Measurements from ENCODE around the gene SOX4. TPM values are rescaled to one million over a fixed set of nuclear protein-coding genes. Genes with fewer than 3 reads are reported as not detected.
"Not testable (repeated sequence)": the region's sequence is repeated elsewhere in the genome, so short reads cannot be mapped to it uniquely, and the experiment has no call there.

SOX4 gene
- total RNA-seq (10 to 100 TPM; 42.9 to 43.9 TPM), polyA plus RNA-seq (ENCODE audit: insufficient read depth, low read depth, low replicate concordance) (16.1 TPM)
- long read RNA-seq, donor 1, full-length matches to known transcripts = 451 of 451 reads
- long read RNA-seq, donor 1, partial matches to known transcripts = 0 of 451 reads
- long read RNA-seq, donor 1, other reads (novel, unspliced or antisense) = 0 of 451 reads
- long read RNA-seq, donor 2, full-length matches to known transcripts = 332 of 332 reads
- long read RNA-seq, donor 2, partial matches to known transcripts = 0 of 332 reads
- long read RNA-seq, donor 2, other reads (novel, unspliced or antisense) = 0 of 332 reads

DNA sequence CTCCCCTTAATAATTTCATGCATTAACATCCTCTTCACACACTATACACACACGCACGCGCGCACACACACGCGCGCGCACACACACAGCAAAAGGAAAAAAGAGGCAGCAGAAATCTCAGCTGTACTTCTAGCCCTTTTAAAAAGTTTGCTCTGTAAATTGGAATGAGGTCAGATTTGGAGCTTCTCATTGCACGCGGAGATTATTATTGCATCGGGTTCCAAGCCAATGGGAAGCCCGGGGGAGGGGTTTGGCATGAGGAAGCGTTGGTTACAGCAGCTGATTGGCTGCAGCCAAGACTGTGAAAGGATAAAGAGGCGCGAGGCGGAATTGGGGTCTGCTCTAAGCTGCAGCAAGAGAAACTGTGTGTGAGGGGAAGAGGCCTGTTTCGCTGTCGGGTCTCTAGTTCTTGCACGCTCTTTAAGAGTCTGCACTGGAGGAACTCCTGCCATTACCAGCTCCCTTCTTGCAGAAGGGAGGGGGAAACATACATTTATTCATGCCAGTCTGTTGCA is at the start of gene SOX4:
Gene SOX4, plus strand, starts transcription at position 340 of the 515 bp plus-strand sequence. CDS start 784 bp downstream, outside the sequence.
- Histone ChIP-seq H3K4me1 (peaks cover 15% of the 10 kb centered on the region), H3K27me3 (no peaks in the 10 kb centered on the region), H3K4me3 (peak within 1 kb of the TSS; percentile 70 to 86), H3K9me3 (no peaks in the 10 kb centered on the region), H3K36me3 (ENCODE audit: low read depth, missing control alignments) (no peaks in the 10 kb centered on the region), H3K27ac (peak within 1 kb of the TSS; percentile 86 to 91)
- 0 to 1% methylated on average over 19 of the region's 19 CpGs for WGBS, 2 donors
- intact Hi-C loops (cut with DNase I; ENCODE audit: low total_unique reads) = loop anchor here (10.0 kb wide), 1 partner anchor 331 kb away; no protein-coding TSS in a partner anchor
- DNase-seq = peak; percentile 98
- TF ChIP-seq, protein P1, sequence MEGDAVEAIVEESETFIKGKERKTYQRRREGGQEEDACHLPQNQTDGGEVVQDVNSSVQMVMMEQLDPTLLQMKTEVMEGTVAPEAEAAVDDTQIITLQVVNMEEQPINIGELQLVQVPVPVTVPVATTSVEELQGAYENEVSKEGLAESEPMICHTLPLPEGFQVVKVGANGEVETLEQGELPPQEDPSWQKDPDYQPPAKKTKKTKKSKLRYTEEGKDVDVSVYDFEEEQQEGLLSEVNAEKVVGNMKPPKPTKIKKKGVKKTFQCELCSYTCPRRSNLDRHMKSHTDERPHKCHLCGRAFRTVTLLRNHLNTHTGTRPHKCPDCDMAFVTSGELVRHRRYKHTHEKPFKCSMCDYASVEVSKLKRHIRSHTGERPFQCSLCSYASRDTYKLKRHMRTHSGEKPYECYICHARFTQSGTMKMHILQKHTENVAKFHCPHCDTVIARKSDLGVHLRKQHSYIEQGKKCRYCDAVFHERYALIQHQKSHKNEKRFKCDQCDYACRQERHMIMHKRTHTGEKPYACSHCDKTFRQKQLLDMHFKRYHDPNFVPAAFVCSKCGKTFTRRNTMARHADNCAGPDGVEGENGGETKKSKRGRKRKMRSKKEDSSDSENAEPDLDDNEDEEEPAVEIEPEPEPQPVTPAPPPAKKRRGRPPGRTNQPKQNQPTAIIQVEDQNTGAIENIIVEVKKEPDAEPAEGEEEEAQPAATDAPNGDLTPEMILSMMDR (IDR thresholded peaks at IDR 0.05) = no peak
- peak; percentile 67 for TF ChIP-seq POLR2A (IDR thresholded peaks at IDR 0.05)

GRCh38 chr6:21552286-21552685 is 41.3 kb upstream of the SOX4 start:
- H3K36me3 ChIP-seq (ENCODE audit: low read depth, missing control alignments); intact Hi-C loops (cut with DNase I; ENCODE audit: low total_unique reads); H3K27ac ChIP-seq; H3K9me3 ChIP-seq; DNase-seq; H3K4me1 ChIP-seq; H3K27me3 ChIP-seq: not testable (repeated sequence)
- peak overlapping the region in 1 of 2 donors; percentile 49 for H3K4me3 ChIP-seq
- 69 to 79% methylated on average over 6 to 27 of the region's 27 CpGs for WGBS, 2 donors

DNA sequence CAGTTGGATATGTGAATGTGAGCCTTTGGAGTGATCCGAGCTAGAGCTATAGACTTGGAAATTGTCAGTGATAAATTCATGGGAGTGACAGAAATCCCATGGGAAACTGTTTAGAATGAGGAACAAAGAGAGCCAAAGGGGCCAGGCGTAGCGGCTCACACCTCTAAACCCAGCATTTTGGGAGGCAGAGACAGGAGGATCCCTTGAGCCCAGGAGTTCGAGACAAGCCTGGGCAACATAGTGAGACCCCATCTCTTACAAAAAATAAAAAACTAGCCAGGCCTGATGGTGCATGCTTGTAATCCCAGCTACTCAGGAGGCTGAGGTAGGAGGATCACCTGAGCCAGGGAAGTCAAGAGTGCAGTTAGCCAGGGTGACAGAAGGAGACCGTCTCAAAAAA is 39.3 kb upstream of the SOX4 start:
- H3K36me3 ChIP-seq (ENCODE audit: low read depth, missing control alignments) = no peaks in the 10 kb centered on the region
- H3K27ac ChIP-seq = no peak overlapping the region
- H3K4me1 ChIP-seq = no peaks in the 10 kb centered on the region
- TF ChIP-seq POLR2A (IDR thresholded peaks at IDR 0.05) = no peak
- TF ChIP-seq, protein P1 (IDR thresholded peaks at IDR 0.05) = no peak
- H3K27me3 ChIP-seq = no peaks in the 10 kb centered on the region
- H3K4me3 ChIP-seq = no peak overlapping the region
- 85 to 93% methylated on average over 5 of the region's 5 CpGs for WGBS, 2 donors
- H3K9me3 ChIP-seq = no peaks in the 10 kb centered on the region
- intact Hi-C loops (cut with DNase I; ENCODE audit: low total_unique reads) = no loop called here
- DNase-seq = no peak

DNA sequence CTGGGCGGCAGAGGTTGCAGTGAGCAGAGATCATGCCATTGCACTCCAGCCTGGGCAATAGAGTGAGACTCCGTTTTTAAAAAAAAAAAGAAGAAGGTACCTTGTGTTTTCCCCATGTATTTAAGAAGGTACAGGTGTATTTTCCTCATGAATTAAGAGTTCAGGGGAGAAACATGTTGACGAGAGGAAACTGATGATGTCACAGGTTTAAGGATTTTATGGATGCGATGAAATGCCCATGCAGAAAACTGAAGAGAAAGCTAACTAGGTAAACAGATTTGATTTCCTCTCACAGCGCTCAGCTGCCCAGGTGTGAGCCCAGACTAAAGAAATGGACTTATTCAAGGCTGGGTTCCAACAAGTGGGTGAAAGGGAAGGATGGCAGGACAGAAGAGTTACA is 38.4 kb upstream of the SOX4 start:
- TF ChIP-seq, protein P1 (IDR thresholded peaks at IDR 0.05) = no peak
- TF ChIP-seq POLR2A (IDR thresholded peaks at IDR 0.05) = no peak
- H3K4me1 ChIP-seq = no peaks in the 10 kb centered on the region
- no peaks in the 10 kb centered on the region for H3K36me3 ChIP-seq (ENCODE audit: low read depth, missing control alignments)
- H3K4me3 ChIP-seq = no peak overlapping the region
- WGBS, 2 donors = 81 to 95% methylated on average over 5 of the region's 5 CpGs
- no peak for DNase-seq
- H3K27ac ChIP-seq = no peak overlapping the region
- H3K9me3 ChIP-seq = no peaks in the 10 kb centered on the region
- H3K27me3 ChIP-seq = no peaks in the 10 kb centered on the region
- intact Hi-C loops (cut with DNase I; ENCODE audit: low total_unique reads) = no loop called here

GRCh38 chr6:21556511-21556910 is 37.0 kb upstream of the SOX4 start:
- intact Hi-C loops (cut with DNase I; ENCODE audit: low total_unique reads) = no loop called here
- H3K4me3 ChIP-seq = no peak overlapping the region
- no peaks in the 10 kb centered on the region for H3K36me3 ChIP-seq (ENCODE audit: low read depth, missing control alignments)
- no peaks in the 10 kb centered on the region for H3K4me1 ChIP-seq
- H3K27ac ChIP-seq = no peak overlapping the region
- no peaks in the 10 kb centered on the region for H3K9me3 ChIP-seq
- 88 to 89% methylated on average over 6 of the region's 6 CpGs for WGBS, 2 donors
- DNase-seq = no peak
- no peaks in the 10 kb centered on the region for H3K27me3 ChIP-seq
- TF ChIP-seq POLR2A (IDR thresholded peaks at IDR 0.05) = no peak
- TF ChIP-seq, protein P1 (IDR thresholded peaks at IDR 0.05) = no peak

Measured in testis (tissue), 5 donors.